Measurements from ENCODE around the gene FSIP1. TPM values are rescaled to one million over a fixed set of nuclear protein-coding genes. Genes with fewer than 3 reads are reported as not detected.

Gene FSIP1
- total RNA-seq, 6 donors from 2014 or later = 0.26 to 3.2 (median 0.79) TPM; not detected in 2

GRCh38 chr15:39597751-39598185, 184.9 kb downstream of the FSIP1 start:
- Histone ChIP-seq H3K27me3 (no peaks in the 10 kb centered on the region), H3K36me3 (peaks cover 0 to 43% (median 21%) of the 10 kb centered on the region in 4 donors), H3K9me3 (no peaks in the 10 kb centered on the region), H3K4me1 (no peaks in the 10 kb centered on the region), H3K4me3 (no peak overlapping the region), H3K27ac (no peak overlapping the region)
- 90 to 96% methylated on average over 6 of the region's 6 CpGs for WGBS, 2 donors
- peak in 1 of 2 donors; percentile 15 for ATAC-seq (ENCODE audit: low FRiP score in 2 of 2)
- no peak for DNase-seq
- TF ChIP-seq POLR2AphosphoS5 (IDR thresholded peaks at IDR 0.05) = peak; percentile 10 to 97
- TF ChIP-seq EP300 (IDR thresholded peaks at IDR 0.05) = no peak

DNA sequence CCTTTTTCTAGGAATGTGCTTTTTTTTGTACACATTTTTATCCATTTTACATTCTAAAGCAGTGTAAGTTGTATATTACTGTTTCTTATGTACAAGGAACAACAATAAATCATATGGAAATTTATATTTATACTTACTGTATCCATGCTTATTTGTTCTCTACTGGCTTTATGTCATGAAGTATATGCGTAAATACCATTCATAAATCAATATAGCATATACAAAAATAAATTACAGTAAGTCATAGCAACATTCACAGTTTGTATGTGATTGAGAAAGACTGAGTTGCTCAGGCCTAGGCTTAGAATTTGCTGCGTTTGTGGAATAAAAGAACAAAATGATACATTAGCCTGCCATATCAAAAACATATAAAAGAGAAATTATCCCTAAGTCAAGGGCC, 185.3 kb downstream of the FSIP1 start:
- Histone ChIP-seq H3K4me3 (no peak overlapping the region), H3K4me1 (no peaks in the 10 kb centered on the region), H3K27me3 (no peaks in the 10 kb centered on the region), H3K9me3 (no peaks in the 10 kb centered on the region), H3K36me3 (peaks cover 0 to 47% (median 24%) of the 10 kb centered on the region in 4 donors), H3K27ac (no peak overlapping the region)
- TF ChIP-seq, protein P1, sequence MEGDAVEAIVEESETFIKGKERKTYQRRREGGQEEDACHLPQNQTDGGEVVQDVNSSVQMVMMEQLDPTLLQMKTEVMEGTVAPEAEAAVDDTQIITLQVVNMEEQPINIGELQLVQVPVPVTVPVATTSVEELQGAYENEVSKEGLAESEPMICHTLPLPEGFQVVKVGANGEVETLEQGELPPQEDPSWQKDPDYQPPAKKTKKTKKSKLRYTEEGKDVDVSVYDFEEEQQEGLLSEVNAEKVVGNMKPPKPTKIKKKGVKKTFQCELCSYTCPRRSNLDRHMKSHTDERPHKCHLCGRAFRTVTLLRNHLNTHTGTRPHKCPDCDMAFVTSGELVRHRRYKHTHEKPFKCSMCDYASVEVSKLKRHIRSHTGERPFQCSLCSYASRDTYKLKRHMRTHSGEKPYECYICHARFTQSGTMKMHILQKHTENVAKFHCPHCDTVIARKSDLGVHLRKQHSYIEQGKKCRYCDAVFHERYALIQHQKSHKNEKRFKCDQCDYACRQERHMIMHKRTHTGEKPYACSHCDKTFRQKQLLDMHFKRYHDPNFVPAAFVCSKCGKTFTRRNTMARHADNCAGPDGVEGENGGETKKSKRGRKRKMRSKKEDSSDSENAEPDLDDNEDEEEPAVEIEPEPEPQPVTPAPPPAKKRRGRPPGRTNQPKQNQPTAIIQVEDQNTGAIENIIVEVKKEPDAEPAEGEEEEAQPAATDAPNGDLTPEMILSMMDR (IDR thresholded peaks at IDR 0.05) = no peak
- TF ChIP-seq POLR2A (IDR thresholded peaks at IDR 0.05) (no peak), EP300 (IDR thresholded peaks at IDR 0.05) (no peak), POLR2AphosphoS5 (IDR thresholded peaks at IDR 0.05) (no peak)
- no peak for DNase-seq
- 94 to 95% methylated on average over 2 of the region's 2 CpGs for WGBS, 2 donors
- ATAC-seq (ENCODE audit: low FRiP score in 2 of 2) = no peak

- H3K36me3 ChIP-seq = peaks cover 0 to 55% (median 26%) of the 10 kb centered on the region in 4 donors
- H3K9me3 ChIP-seq = no peaks in the 10 kb centered on the region
- no peak for ATAC-seq (ENCODE audit: low FRiP score in 2 of 2)
- H3K27ac ChIP-seq = no peak overlapping the region
- TF ChIP-seq EP300 (IDR thresholded peaks at IDR 0.05) (no peak), POLR2AphosphoS5 (IDR thresholded peaks at IDR 0.05) (peak in 1 of 2 donors; percentile 12)
- no peaks in the 10 kb centered on the region for H3K4me1 ChIP-seq
- 83 to 85% methylated on average over 5 of the region's 5 CpGs for WGBS, 2 donors
- no peak for DNase-seq
- H3K4me3 ChIP-seq = no peak overlapping the region
- no peaks in the 10 kb centered on the region for H3K27me3 ChIP-seq
These were observed 186.1 kb downstream of the FSIP1 start for GRCh38 chr15:39596358-39597051.

- DNase-seq (no peak), ATAC-seq (ENCODE audit: low FRiP score in 2 of 2) (no peak)
- no peak overlapping the region for H3K4me3 ChIP-seq
- no peak overlapping the region for H3K27ac ChIP-seq
- TF ChIP-seq POLR2A (IDR thresholded peaks at IDR 0.05) = peak in 1 of 4 donors; percentile 37
- TF ChIP-seq EP300 (IDR thresholded peaks at IDR 0.05) = no peak
- TF ChIP-seq, protein P1 (IDR thresholded peaks at IDR 0.05) = no peak
- TF ChIP-seq POLR2AphosphoS5 (IDR thresholded peaks at IDR 0.05) = peak in 1 of 2 donors; percentile 83
- H3K36me3 ChIP-seq = peaks cover 5 to 65% (median 34%) of the 10 kb centered on the region in 4 donors
- no peaks in the 10 kb centered on the region for H3K9me3 ChIP-seq
- WGBS, 2 donors = 79 to 82% methylated on average over 8 of the region's 8 CpGs
- H3K4me1 ChIP-seq = no peaks in the 10 kb centered on the region
- no peaks in the 10 kb centered on the region for H3K27me3 ChIP-seq
These were observed 187.1 kb downstream of the FSIP1 start for GRCh38 chr15:39595338-39596221.

DNA sequence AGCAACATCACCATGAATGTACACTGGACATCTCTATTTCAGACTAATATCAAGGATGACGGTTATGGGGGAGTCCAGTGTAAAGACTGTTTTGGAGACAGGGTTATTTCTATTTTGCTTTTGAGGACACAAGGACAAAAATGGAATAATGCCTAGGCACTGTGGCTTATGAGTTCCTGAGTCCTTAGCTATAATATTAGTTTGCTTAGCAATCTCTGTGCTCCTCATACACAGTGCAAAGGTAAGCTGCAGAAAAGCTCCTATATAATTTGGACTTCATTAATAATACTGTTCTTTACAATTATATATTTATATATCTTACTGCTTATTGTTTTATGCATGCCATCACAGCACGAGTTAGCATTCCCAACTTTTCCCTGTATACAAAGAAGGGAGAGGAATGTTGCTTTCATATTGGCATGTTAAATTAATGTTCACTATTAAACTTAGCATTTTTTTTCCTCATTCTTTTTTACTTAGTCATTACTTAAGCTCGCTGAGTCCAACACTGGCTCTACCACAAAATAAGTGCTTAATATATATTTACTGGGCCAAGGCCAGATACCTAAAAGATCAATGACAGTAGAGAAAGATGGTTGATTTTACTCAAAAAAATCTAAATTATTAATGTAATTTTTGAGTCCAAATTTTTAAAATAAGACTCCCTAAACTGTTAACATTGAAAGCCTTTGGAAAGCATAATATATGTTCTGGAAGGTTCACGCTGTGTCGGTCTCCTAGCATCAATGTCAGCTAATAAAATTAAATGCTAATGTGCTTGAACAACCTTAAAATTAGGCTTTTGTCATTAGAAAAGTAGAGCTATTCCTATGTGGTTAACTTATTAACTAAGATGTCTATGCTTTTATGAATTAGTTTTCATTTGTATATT, 187.9 kb downstream of the FSIP1 start:
- Histone ChIP-seq H3K9me3 (no peaks in the 10 kb centered on the region), H3K4me1 (no peaks in the 10 kb centered on the region), H3K4me3 (no peak overlapping the region), H3K27ac (no peak overlapping the region), H3K27me3 (no peaks in the 10 kb centered on the region), H3K36me3 (peaks cover 8 to 73% (median 42%) of the 10 kb centered on the region in 4 donors)
- DNase-seq (no peak), ATAC-seq (ENCODE audit: low FRiP score in 2 of 2) (no peak)
- TF ChIP-seq EP300 (IDR thresholded peaks at IDR 0.05) (no peak), POLR2AphosphoS5 (IDR thresholded peaks at IDR 0.05) (peak in 1 of 2 donors; percentile 6)
- WGBS, 2 donors = 86 to 88% methylated on average over 5 of the region's 5 CpGs

Measured in upper lobe of left lung (tissue), 6 donors.